Kidney (tissue), 14 donors: ENCODE data around the gene IL12A. TPM values are rescaled to one million over a fixed set of nuclear protein-coding genes. Genes with fewer than 3 reads are reported as not detected.

ENCODE experiments used
- DNase-seq, 5 donors: peaks; one replicate each; pipeline ENCODE4 v3.0.0-alpha.2; 2013 to 2020
- FAIRE-seq: peaks from 2 replicates; lab custom pipeline; 2012; peaks lifted over from hg19 to GRCh38; lab: Jason Lieb, UNC
- H3K27ac ChIP-seq, 2 donors: one replicate each; pipeline ENCODE4 v1.7.0; 2013; ENCODE audit warnings: low read depth in 2 of 2, low read length in 2 of 2, inconsistent platforms in 1 of 2
- H3K27me3 ChIP-seq: one replicate; pipeline ENCODE4 v1.7.1; 2013; ENCODE audit warnings: low read length, inconsistent platforms; ENCODE audit not compliant: control insufficient read depth, insufficient read depth
- H3K36me3 ChIP-seq, 3 donors: one replicate each; pipeline versions ENCODE4 v1.7.0 to v1.7.1; 2013; ENCODE audit warnings: low read length in 3 of 3, control low read depth in 1 of 3, inconsistent platforms in 1 of 3; ENCODE audit not compliant: insufficient read depth in 3 of 3, control insufficient read depth in 2 of 3
- H3K4me1 ChIP-seq, 3 donors: one replicate each; pipeline versions ENCODE4 v1.7.0 to v1.7.1; 2013; ENCODE audit warnings: low read length in 3 of 3, inconsistent platforms in 1 of 3, low read depth in 1 of 3; ENCODE audit not compliant: control insufficient read depth in 2 of 3, insufficient read depth in 2 of 3
- H3K4me3 ChIP-seq, 3 donors: one replicate each; pipeline versions ENCODE4 v1.7.0 to v1.8.1; 2013; ENCODE audit warnings: low read length in 3 of 3, control low read depth in 1 of 3, inconsistent platforms in 1 of 3
- H3K9ac ChIP-seq, 3 donors: one replicate each; pipeline versions ENCODE4 v1.7.0 to v1.7.1; 2013; ENCODE audit warnings: low read length in 3 of 3, control low read depth in 1 of 3, inconsistent platforms in 1 of 3
- H3K9me3 ChIP-seq, 3 donors: one replicate each; pipeline versions ENCODE4 v1.7.0 to v1.7.1; 2013; ENCODE audit warnings: low read length in 3 of 3, control low read depth in 1 of 3, inconsistent platforms in 1 of 3; ENCODE audit not compliant: control insufficient read depth in 2 of 3, insufficient read depth in 1 of 3
- intact Hi-C: fragments of 100-400 bp; cut with DNase I; formaldehyde crosslinking; loops from one replicate; pipeline ENCODE4 v1.11.1; 2022
- polyA plus RNA-seq: library from polyadenylated mRNA; stranded (reverse); fragments of 350-450 nt; fragmentation: Illumina TruSeq; extraction: RNeasy Lipid Tissue Mini Kit (QIAGEN cat#74804); gene quantifications from one replicate; pipeline ENCODE4 v1.2.3, GENCODE V29; 2014; ENCODE audit warnings: low read depth, low replicate concordance; ENCODE audit not compliant: insufficient read depth
- total RNA-seq: library from RNA; stranded (reverse); fragmentation: NEBNext Ultra II Directional; extraction: Animal tissue kit (Norgen Biotek cat#: 25700); gene quantifications from one replicate; pipeline ENCODE4 v1.2.1, GENCODE V29; 2021
- TF ChIP-seq, protein P1 (sequence below): IDR thresholded peaks from 3 replicates; pipeline ENCODE4 v1.5.1; 2012; ENCODE audit warnings: mild to moderate bottlenecking, moderate library complexity, borderline replicate concordance; ENCODE audit not compliant: insufficient read depth; ENCODE audit errors: extremely low read depth
- donor health status: control.
- donor health status: control.
- donor health status: control.
- donor health status: control.
- donor health status: control.
- donor health status: DM: yes; HTN: yes; CAD: no.
- donor health status: Normal renal cell carcinoma (clear cell type).

The IL12A gene
- total and polyA plus RNA-seq, 2 donors from 2014 or later = 0.22 TPM; not detected in 1

DNA sequence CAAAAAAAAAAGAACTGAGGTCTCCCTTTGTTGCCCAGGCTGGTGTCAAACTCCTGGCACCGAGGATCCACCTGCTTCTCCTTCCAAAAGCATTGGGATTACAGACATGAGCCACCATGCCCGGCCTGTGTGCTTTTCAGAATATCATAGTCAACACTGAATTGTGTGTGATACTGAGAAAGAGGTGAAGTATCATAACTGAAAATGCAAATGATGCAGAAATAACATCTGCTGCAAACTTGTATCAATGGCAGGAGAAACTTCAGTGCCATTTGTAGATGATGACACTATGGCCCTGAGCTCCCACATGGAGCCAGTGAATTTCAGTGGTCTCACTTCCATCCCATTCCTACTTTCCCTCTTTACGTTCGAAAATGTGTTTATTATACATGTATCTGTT is 21.9 kb downstream of the IL12A start:
- no peak overlapping the region for H3K4me3 ChIP-seq
- TF ChIP-seq, protein P1, sequence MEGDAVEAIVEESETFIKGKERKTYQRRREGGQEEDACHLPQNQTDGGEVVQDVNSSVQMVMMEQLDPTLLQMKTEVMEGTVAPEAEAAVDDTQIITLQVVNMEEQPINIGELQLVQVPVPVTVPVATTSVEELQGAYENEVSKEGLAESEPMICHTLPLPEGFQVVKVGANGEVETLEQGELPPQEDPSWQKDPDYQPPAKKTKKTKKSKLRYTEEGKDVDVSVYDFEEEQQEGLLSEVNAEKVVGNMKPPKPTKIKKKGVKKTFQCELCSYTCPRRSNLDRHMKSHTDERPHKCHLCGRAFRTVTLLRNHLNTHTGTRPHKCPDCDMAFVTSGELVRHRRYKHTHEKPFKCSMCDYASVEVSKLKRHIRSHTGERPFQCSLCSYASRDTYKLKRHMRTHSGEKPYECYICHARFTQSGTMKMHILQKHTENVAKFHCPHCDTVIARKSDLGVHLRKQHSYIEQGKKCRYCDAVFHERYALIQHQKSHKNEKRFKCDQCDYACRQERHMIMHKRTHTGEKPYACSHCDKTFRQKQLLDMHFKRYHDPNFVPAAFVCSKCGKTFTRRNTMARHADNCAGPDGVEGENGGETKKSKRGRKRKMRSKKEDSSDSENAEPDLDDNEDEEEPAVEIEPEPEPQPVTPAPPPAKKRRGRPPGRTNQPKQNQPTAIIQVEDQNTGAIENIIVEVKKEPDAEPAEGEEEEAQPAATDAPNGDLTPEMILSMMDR = no peak
- H3K9ac ChIP-seq = no peak overlapping the region
- H3K27ac ChIP-seq = no peak overlapping the region
- intact Hi-C loops = no loop called here
- H3K4me1 ChIP-seq = no peaks in the 10 kb centered on the region
- FAIRE-seq (no peak), DNase-seq (no peak)
- H3K9me3 ChIP-seq = no peaks in the 10 kb centered on the region
- no peaks in the 10 kb centered on the region for H3K36me3 ChIP-seq
- no peaks in the 10 kb centered on the region for H3K27me3 ChIP-seq

DNA sequence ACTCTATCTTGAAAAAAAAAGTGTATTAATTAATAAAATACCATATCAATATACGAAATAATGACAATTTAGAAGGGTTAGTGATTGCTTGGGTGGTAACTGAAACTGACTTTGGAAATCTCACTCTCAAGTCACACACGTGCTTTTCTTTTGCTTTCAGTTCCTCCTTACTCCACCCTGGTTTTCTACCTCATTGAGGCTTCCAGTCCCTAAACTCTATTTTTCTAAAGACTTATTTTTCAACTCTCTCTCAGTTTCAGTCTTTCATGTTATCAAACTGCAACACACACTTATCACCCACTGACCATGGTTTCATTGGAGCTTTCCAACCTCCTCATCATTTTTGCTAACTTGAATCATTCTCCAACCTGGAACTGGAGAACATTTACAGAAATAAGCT is 23.5 kb downstream of the IL12A start:
- H3K9me3 ChIP-seq = no peaks in the 10 kb centered on the region
- no peak for DNase-seq
- no peak overlapping the region for H3K9ac ChIP-seq
- no peaks in the 10 kb centered on the region for H3K4me1 ChIP-seq
- H3K27me3 ChIP-seq = no peaks in the 10 kb centered on the region
- H3K4me3 ChIP-seq = no peak overlapping the region
- H3K36me3 ChIP-seq = no peaks in the 10 kb centered on the region
- intact Hi-C loops = no loop called here
- no peak overlapping the region for H3K27ac ChIP-seq
- TF ChIP-seq, protein P1 = no peak
- FAIRE-seq = no peak

DNA sequence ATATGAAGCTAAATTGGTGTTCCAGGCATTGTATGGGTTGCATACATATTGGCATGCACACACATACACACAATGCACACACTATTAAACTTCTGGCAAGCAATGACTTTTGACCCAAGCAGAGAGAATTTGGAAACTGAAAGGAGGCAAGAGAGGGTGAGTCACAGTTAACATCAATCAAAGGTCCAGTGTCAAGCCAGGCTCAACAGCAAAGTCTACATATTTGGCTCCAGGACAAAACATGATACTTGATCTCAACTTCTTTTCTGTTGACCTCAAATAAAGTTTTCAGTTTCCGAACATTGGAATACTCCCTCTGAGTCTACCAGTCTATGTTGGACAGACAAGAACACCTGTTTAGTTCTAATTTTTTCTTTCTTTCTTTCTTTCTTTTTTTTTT is 28.3 kb downstream of the IL12A start:
- no peak overlapping the region for H3K9ac ChIP-seq
- H3K36me3 ChIP-seq = no peaks in the 10 kb centered on the region
- no peaks in the 10 kb centered on the region for H3K4me1 ChIP-seq
- no peaks in the 10 kb centered on the region for H3K27me3 ChIP-seq
- no peak overlapping the region for H3K27ac ChIP-seq
- DNase-seq (no peak), FAIRE-seq (no peak)
- intact Hi-C loops = no loop called here
- no peak overlapping the region for H3K4me3 ChIP-seq
- H3K9me3 ChIP-seq = no peaks in the 10 kb centered on the region
- TF ChIP-seq, protein P1 = no peak

DNA sequence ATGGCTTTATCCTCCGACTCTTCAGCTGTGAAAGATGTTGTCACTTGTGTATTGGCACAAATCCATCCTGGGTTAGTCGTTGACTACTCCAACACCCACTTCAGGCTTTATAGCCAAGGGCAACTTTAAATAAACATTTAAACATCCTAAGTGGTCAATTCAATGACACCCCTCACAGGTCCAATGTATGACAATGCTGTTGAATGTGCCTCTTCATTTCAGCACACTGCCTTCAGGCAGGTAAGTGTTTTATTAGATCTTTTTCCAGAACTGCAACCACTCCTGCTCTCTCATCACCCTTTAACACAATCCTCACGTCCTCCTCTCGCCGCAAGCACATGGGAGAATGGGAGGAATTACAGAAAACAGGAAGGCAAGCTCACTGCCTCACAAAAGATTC is 30.3 kb downstream of the IL12A start:
- H3K4me3 ChIP-seq = no peak overlapping the region
- no peaks in the 10 kb centered on the region for H3K36me3 ChIP-seq
- TF ChIP-seq, protein P1 = no peak
- FAIRE-seq (no peak), DNase-seq (no peak)
- intact Hi-C loops = no loop called here
- no peaks in the 10 kb centered on the region for H3K9me3 ChIP-seq
- H3K27ac ChIP-seq = no peak overlapping the region
- H3K9ac ChIP-seq = no peak overlapping the region
- H3K4me1 ChIP-seq = no peaks in the 10 kb centered on the region
- H3K27me3 ChIP-seq = no peaks in the 10 kb centered on the region
